K562 (cell line): ENCODE measurements around the gene TP53BP2. TPM values are rescaled to one million over a fixed set of nuclear protein-coding genes. Genes with fewer than 3 reads are reported as not detected.

ENCODE experiments used
- BCL6 ChIP-seq: fragments of 250-450 bp; sonication (Bioruptor Pico); IDR thresholded peaks from 2 replicates; pipeline ENCODE4 v1.4.0; 2020
- CBX3 ChIP-seq, 2 experiments: IDR thresholded peaks; 1 replicate in 1 of 2; 2 replicates in 1 of 2; pipeline ENCODE4 v1.6.1; 2012; ENCODE audit warnings: inconsistent platforms in 2 of 2, low read length in 2 of 2, borderline replicate concordance in 1 of 2, control low read depth in 1 of 2
- CHCHD3 ChIP-seq: fragments of 250-450 bp; sonication (Bioruptor Pico); IDR thresholded peaks from 2 replicates; pipeline ENCODE4 v2.1.2; 2022; ENCODE audit warnings: mild to moderate bottlenecking
- DIDO1 ChIP-seq: fragments of 450-650 bp; IDR thresholded peaks from 2 replicates; pipeline ENCODE4 v1.6.1; 2016; ENCODE audit warnings: low read depth, missing biosample characterization, missing genetic modification characterization
- DPF2 ChIP-seq: fragments of 450-650 bp; IDR thresholded peaks from 2 replicates; pipeline ENCODE4 v1.6.1; 2016
- ESRRB ChIP-seq: fragments of 250-450 bp; sonication (Bioruptor Pico); IDR thresholded peaks from 2 replicates; pipeline ENCODE4 v1.5.0; 2020; ENCODE audit warnings: mild to moderate bottlenecking, moderate library complexity, borderline replicate concordance
- FOXA3 ChIP-seq, 2 experiments: fragments of 450-650 bp in 1 of 2; sonication (generic) in 1 of 2; formaldehyde crosslinking; IDR thresholded peaks in 1 of 2; conservative IDR thresholded peaks in 1 of 2; 2 replicates each; pipeline versions ENCODE4 v1.4.0 to v1.8.0; 2020 to 2022; ENCODE audit warnings: mild to moderate bottlenecking in 2 of 2, missing genetic modification reagents in 1 of 2
- HOMEZ ChIP-seq: fragments of 250-450 bp; sonication (Bioruptor Pico); IDR thresholded peaks from 2 replicates; pipeline ENCODE4 v1.4.0; 2020; ENCODE audit warnings: mild to moderate bottlenecking, moderate library complexity
- KAT8 ChIP-seq: fragments of 450-650 bp; IDR thresholded peaks from 2 replicates; pipeline ENCODE4 v1.6.1; 2016; ENCODE audit warnings: low read depth, mild to moderate bottlenecking
- MAX ChIP-seq: sonication (generic); formaldehyde crosslinking; IDR thresholded peaks from 2 replicates; pipeline ENCODE4 v1.9.0; 2022; ENCODE audit warnings: mild to moderate bottlenecking, missing genetic modification reagents
- NR2C2 ChIP-seq, 2 experiments: fragments of 200-800 bp in 1 of 2; sonication (Bioruptor generic) in 1 of 2; sonication (generic) in 1 of 2; formaldehyde crosslinking in 1 of 2; IDR thresholded peaks; 2 replicates each; pipeline versions ENCODE4 v1.6.1 to v1.8.0; 2016 to 2022; ENCODE audit warnings: mild to moderate bottlenecking in 1 of 2, missing compliant biosample characterization in 1 of 2, missing genetic modification characterization in 1 of 2, missing genetic modification reagents in 1 of 2
- RAD21 ChIP-seq, 2 experiments: fragments of 250-450 bp in 1 of 2; fragments of 450-650 bp in 1 of 2; sonication (Bioruptor Pico) in 1 of 2; formaldehyde crosslinking in 1 of 2; IDR thresholded peaks in 1 of 2; conservative IDR thresholded peaks in 1 of 2; 2 replicates each; pipeline versions ENCODE4 v1.4.0 to v1.8.0; 2020 to 2022; ENCODE audit warnings: mild to moderate bottlenecking in 2 of 2, moderate library complexity in 1 of 2
- RNF2 ChIP-seq: sonication (generic); IDR thresholded peaks from 2 replicates; pipeline ENCODE4 v1.6.1; 2016
- TAF1 ChIP-seq: IDR thresholded peaks from 2 replicates; pipeline ENCODE4 v1.6.1; 2011; ENCODE audit warnings: mild to moderate bottlenecking, low read length, moderate library complexity; ENCODE audit not compliant: insufficient read depth, control insufficient read depth, severe bottlenecking; ENCODE audit errors: extremely low read depth
- TAF15 ChIP-seq: fragments of 200-400 bp; formaldehyde crosslinking; IDR thresholded peaks from 2 replicates; pipeline ENCODE4 v1.6.1; 2017; ENCODE audit warnings: mild to moderate bottlenecking, low read depth, low read length, moderate library complexity
- TBL1XR1 ChIP-seq, 2 experiments: IDR thresholded peaks; 2 replicates each; pipeline ENCODE4 v1.6.1; 2012; ENCODE audit warnings: improper control_type of control experiment in 2 of 2, low read length in 2 of 2, mild to moderate bottlenecking in 1 of 2
- TEAD4 ChIP-seq, 2 experiments: sonication (generic) in 1 of 2; formaldehyde crosslinking in 1 of 2; IDR thresholded peaks; 2 replicates each; pipeline versions ENCODE4 v1.6.1 to v1.8.0; 2012 to 2022; ENCODE audit warnings: borderline replicate concordance in 1 of 2, inconsistent platforms in 1 of 2, low read length in 1 of 2, mild to moderate bottlenecking in 1 of 2, missing genetic modification reagents in 1 of 2
- TFE3 ChIP-seq: fragments of 450-650 bp; formaldehyde crosslinking; IDR thresholded peaks from 2 replicates; pipeline ENCODE4 v1.4.0; 2020; ENCODE audit warnings: mild to moderate bottlenecking, mixed read lengths
- ZEB2 ChIP-seq: fragments of 450-650 bp; IDR thresholded peaks from 2 replicates; pipeline ENCODE4 v1.6.1; 2016
- ZNF23 ChIP-seq: fragments of 250-450 bp; sonication (Bioruptor Pico); IDR thresholded peaks from 2 replicates; pipeline ENCODE4 v1.4.0; 2020; ENCODE audit warnings: mild to moderate bottlenecking
- ZNF431 ChIP-seq: sonication (generic); formaldehyde crosslinking; IDR thresholded peaks from 2 replicates; pipeline ENCODE4 v1.8.0; 2022; ENCODE audit warnings: mild to moderate bottlenecking, missing genetic modification reagents
- ZNF445 ChIP-seq: fragments of 250-450 bp; sonication (Bioruptor Pico); IDR thresholded peaks from 2 replicates; pipeline ENCODE4 v1.4.0; 2020; ENCODE audit warnings: low read depth, mild to moderate bottlenecking, moderate library complexity
- polyA plus RNA-seq, 8 experiments: library from polyadenylated mRNA; depleted of rRNA in 4 of 8; stranded (reverse) in 5 of 8; unstranded in 3 of 8; fragments of >200 nt; fragmentation: Nextera tagmentation in 2 of 8; fragmentation: Illumina TruSeq in 1 of 8; extraction: Ambion mirVana in 2 of 8; extraction: Trizol in 1 of 8; gene quantifications; 2 replicates each; pipeline versions ENCODE4 v1.2.1 to v1.2.3, GENCODE V29; 2011 to 2014; ENCODE audit warnings: inconsistent platforms in 1 of 8, missing spikeins in 1 of 8
- total RNA-seq, 7 experiments: library from RNA; depleted of rRNA in 6 of 7; stranded (reverse); fragments of >200 nt in 6 of 7; fragmentation: Illumina TruSeq in 2 of 7; extraction: Trizol in 2 of 7; gene quantifications; 2 replicates each; pipeline versions ENCODE4 v1.2.1 to v1.2.3, GENCODE V29; 2011 to 2021; ENCODE audit warnings: low replicate concordance in 1 of 7

The TP53BP2 gene
- total and polyA plus RNA-seq, 9 of the 15 experiments (the other 6 are each of a cell fraction or from before 2014, with no cell fraction given): 17.0 to 69.6 (median 40.1) TPM

- TF ChIP-seq TEAD4 (IDR thresholded peaks at IDR 0.05; ENCODE audit: low read length) (peak; percentile 85), TEAD4 (CRISPR knock-in tag; IDR thresholded peaks at IDR 0.05; ENCODE audit: borderline replicate concordance) (no peak), TAF15 (no peak), ZEB2 (peak; percentile 80; the same call in 1 of the 2 replicates), CHCHD3 (peak; percentile 49; the same call in 1 of the 2 replicates), DPF2 (peak; percentile 98), RAD21 (CRISPR knock-in tag; conservative IDR thresholded peaks at IDR 0.05 in 1 of 2, IDR thresholded peaks at IDR 0.05 in 1 of 2) (no peak; a peak in 3 of 4 replicates), ESRRB (no peak), TFE3 (no peak; the same call in 1 of the 2 replicates), HOMEZ (CRISPR knock-in tag) (no peak), RNF2 (peak; percentile 83), ZNF431 (CRISPR knock-in tag) (no peak), ZNF23 (CRISPR knock-in tag) (peak; percentile 17; the same call in 1 of the 2 replicates), BCL6 (CRISPR knock-in tag) (0 out of 2 replicates have a peak, but pooled peaks have one; percentile 9), FOXA3 (CRISPR knock-in tag; conservative IDR thresholded peaks at IDR 0.05 in 1 of 2, IDR thresholded peaks at IDR 0.05 in 1 of 2) (peak; percentile 31 to 40; a peak in 2 of 4 replicates), TBL1XR1 (IDR thresholded peaks at IDR 0.05; ENCODE audit: low read length in 2 of 2) (peak in 1 of 2 experiments; percentile 58; a peak in 3 of 4 replicates), MAX (CRISPR knock-in tag) (peak; percentile 62; the same call in 1 of the 2 replicates), KAT8 (no peak), NR2C2 (CRISPR knock-in tag; IDR thresholded peaks at IDR 0.05) (no peak), NR2C2 (tag; IDR thresholded peaks at IDR 0.05) (peak; percentile 68), CBX3 (IDR thresholded peaks at IDR 0.05; ENCODE audit: borderline replicate concordance in 1 of 2, low read length in 2 of 2) (peak in 1 of 2 experiments; percentile 92; a peak in 1 of 3 replicates), ZNF445 (CRISPR knock-in tag) (0 out of 2 replicates have a peak, but pooled peaks have one; percentile 54), DIDO1 (tag) (0 out of 2 replicates have a peak, but pooled peaks have one; percentile 59), TAF1 (peak; percentile 47)
Observed at GRCh38 chr1:223771814-223772770, 73.7 kb downstream of the TP53BP2 start (continued).
